Endothelial cell (in vitro differentiated cells): Measurements from ENCODE around the gene USH2A. TPM values are rescaled to one million over a fixed set of nuclear protein-coding genes. Genes with fewer than 3 reads are reported as not detected.

Experiments
- DNase-seq: peaks from one replicate; pipeline ENCODE4 v3.0.0; 2021; ENCODE audit warnings: low spot score
- H3K27ac Mint-ChIP-seq: one replicate; pipeline ENCODE4 v1.8.0; 2021; ENCODE audit warnings: mixed read lengths, inconsistent platforms; ENCODE audit not compliant: unreplicated experiment
- H3K27me3 Mint-ChIP-seq: one replicate; pipeline ENCODE4 v1.8.0; 2021; ENCODE audit warnings: mild to moderate bottlenecking, moderate library complexity, mixed read lengths, inconsistent platforms; ENCODE audit not compliant: unreplicated experiment
- H3K36me3 Mint-ChIP-seq: one replicate; pipeline ENCODE4 v1.8.0; 2021; ENCODE audit warnings: mild to moderate bottlenecking, low read depth, mixed read lengths, inconsistent platforms; ENCODE audit not compliant: unreplicated experiment
- H3K4me1 Mint-ChIP-seq: one replicate; pipeline ENCODE4 v1.8.0; 2021; ENCODE audit warnings: mild to moderate bottlenecking, mixed read lengths, inconsistent platforms; ENCODE audit not compliant: unreplicated experiment
- H3K4me3 Mint-ChIP-seq: one replicate; pipeline ENCODE4 v1.8.0; 2021; ENCODE audit warnings: mild to moderate bottlenecking, mixed read lengths, inconsistent platforms; ENCODE audit not compliant: unreplicated experiment
- H3K9me3 Mint-ChIP-seq: one replicate; pipeline ENCODE4 v1.8.0; 2021; ENCODE audit warnings: mixed read lengths, inconsistent platforms; ENCODE audit not compliant: unreplicated experiment
- total RNA-seq: library from RNA; stranded (reverse); fragmentation: NEBNext Ultra II Directional; extraction: Animal tissue kit (Norgen Biotek cat#: 25700); gene quantifications from one replicate; pipeline ENCODE4 v1.2.1, GENCODE V29; 2021; ENCODE audit not compliant: unreplicated experiment
- TF ChIP-seq, protein P1 (sequence below): fragments of 200-600 bp; sonication (generic); IDR thresholded peaks from one replicate; pipeline ENCODE4 v1.5.0; 2021; ENCODE audit warnings: antibody characterized with exemption; ENCODE audit not compliant: unreplicated experiment

The USH2A gene
- total RNA-seq, 1 donor from 2014 or later = not detected

DNA sequence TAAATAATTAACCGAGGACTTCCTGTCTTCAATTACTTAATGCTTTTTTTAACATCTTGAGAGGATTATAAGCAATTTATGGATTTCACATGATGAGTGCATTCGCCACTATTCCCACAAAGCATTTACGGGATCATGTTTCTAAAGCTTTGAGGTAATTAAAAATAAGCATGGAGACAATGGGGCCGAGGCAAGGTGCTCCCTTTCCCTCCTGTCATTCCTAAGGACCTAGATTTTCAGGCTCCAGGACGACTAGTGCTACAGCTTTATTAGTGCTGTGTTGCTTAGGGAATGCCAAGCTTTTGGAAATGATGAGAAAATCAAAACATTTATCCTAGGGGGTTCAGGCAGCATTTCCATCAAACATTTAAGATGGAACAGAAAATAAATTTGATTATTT, 646.9 kb downstream of the USH2A start:
- TF ChIP-seq, protein P1, sequence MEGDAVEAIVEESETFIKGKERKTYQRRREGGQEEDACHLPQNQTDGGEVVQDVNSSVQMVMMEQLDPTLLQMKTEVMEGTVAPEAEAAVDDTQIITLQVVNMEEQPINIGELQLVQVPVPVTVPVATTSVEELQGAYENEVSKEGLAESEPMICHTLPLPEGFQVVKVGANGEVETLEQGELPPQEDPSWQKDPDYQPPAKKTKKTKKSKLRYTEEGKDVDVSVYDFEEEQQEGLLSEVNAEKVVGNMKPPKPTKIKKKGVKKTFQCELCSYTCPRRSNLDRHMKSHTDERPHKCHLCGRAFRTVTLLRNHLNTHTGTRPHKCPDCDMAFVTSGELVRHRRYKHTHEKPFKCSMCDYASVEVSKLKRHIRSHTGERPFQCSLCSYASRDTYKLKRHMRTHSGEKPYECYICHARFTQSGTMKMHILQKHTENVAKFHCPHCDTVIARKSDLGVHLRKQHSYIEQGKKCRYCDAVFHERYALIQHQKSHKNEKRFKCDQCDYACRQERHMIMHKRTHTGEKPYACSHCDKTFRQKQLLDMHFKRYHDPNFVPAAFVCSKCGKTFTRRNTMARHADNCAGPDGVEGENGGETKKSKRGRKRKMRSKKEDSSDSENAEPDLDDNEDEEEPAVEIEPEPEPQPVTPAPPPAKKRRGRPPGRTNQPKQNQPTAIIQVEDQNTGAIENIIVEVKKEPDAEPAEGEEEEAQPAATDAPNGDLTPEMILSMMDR = no peak
- Mint-ChIP-seq H3K36me3 (no peaks in the 10 kb centered on the region), H3K4me3 (no peak overlapping the region), H3K27me3 (no peaks in the 10 kb centered on the region), H3K27ac (no peak overlapping the region), H3K4me1 (peaks cover 17% of the 10 kb centered on the region), H3K9me3 (no peaks in the 10 kb centered on the region)
- DNase-seq = no peak

DNA sequence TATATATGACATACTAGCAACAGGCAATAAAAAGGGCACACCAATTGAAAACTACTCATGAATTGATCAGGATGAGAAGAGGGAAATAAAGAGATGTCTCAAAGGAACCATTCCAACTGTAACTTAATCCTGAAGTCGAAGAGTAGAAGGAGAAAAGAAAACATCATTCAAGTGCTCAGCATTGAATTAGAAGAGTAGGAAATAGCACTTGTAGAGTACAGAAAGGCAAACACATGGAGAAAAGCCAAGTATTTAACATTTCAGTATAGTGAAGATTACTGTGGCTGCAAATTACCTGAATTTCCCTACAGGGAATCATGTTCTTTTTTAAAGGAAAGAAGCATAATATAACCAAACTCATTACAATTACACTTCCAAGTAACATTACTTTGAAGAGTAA, 651.1 kb downstream of the USH2A start:
- Mint-ChIP-seq H3K36me3 (no peaks in the 10 kb centered on the region), H3K27ac (no peak overlapping the region), H3K27me3 (no peaks in the 10 kb centered on the region), H3K4me1 (peaks cover 6% of the 10 kb centered on the region), H3K9me3 (no peaks in the 10 kb centered on the region), H3K4me3 (no peak overlapping the region)
- TF ChIP-seq, protein P1 = no peak
- DNase-seq = no peak

DNA sequence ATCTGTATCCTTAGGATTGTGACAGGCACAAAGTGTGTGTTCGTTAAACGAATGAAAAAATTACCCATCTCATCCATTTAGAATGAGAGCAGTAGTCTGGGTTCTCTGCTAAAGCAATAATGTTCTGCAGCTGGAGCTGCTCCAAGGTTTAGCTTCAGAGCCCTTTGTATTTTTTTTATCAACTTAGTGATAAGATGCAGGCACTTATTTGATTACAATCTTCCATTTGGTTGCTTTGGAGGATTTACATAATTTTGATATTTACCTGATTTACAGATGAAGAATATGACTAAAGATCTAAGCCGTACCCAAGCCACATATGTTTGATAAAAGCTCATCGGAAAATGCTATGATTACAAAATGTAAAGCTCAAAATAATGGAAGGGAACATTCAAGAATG, 654.9 kb downstream of the USH2A start:
- no peaks in the 10 kb centered on the region for H3K27me3 Mint-ChIP-seq
- H3K4me3 Mint-ChIP-seq = no peak overlapping the region
- H3K36me3 Mint-ChIP-seq = no peaks in the 10 kb centered on the region
- TF ChIP-seq, protein P1 = no peak
- H3K27ac Mint-ChIP-seq = no peak overlapping the region
- peaks cover 8% of the 10 kb centered on the region for H3K4me1 Mint-ChIP-seq
- DNase-seq = no peak
- no peaks in the 10 kb centered on the region for H3K9me3 Mint-ChIP-seq

DNA sequence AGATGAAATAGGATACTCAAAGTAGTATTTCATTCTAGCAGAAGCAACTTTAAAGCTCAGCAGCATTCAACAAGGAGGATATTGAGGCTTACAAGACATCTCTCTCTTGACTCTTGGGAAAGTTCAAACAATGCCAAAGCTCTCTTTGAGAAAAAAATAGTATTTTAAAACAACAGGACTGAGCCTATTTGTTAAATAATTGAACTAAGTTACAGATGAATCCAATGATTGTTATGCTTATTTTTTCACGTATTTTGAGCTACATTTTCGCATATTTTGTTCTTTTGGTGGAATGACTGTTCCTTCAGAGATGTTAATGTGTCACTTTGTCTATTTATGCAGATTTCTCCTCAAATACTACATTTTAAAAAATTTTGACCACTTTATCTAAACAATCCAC, 655.5 kb downstream of the USH2A start:
- no peak overlapping the region for H3K4me3 Mint-ChIP-seq
- DNase-seq = no peak
- H3K9me3 Mint-ChIP-seq = no peaks in the 10 kb centered on the region
- H3K36me3 Mint-ChIP-seq = no peaks in the 10 kb centered on the region
- peaks cover 11% of the 10 kb centered on the region for H3K4me1 Mint-ChIP-seq
- TF ChIP-seq, protein P1 = no peak
- H3K27ac Mint-ChIP-seq = no peak overlapping the region
- H3K27me3 Mint-ChIP-seq = no peaks in the 10 kb centered on the region

DNA sequence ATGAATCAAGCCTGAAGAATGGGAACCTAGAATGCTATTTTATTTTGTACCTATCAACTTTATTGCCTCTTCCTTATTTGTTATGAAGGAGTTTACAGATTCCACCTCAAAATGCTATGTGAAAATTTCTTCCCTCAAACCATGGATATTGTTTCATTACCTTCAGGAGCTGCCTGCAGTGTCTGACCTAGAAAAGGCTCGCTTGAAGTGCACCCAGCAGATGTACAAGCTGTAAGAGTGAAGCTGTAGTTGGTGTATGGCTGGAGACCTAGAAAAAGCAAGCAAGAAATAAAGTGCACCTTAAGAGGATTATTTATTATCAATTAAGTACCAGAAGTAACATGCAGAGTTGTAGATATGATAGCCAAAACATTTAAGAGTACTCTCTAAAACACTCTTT, 656.7 kb downstream of the USH2A start:
- no peak overlapping the region for H3K27ac Mint-ChIP-seq

More for the DNA sequence above, 656.7 kb downstream of the USH2A start:
- Mint-ChIP-seq H3K4me1 (peaks cover 11% of the 10 kb centered on the region), H3K27me3 (no peaks in the 10 kb centered on the region), H3K36me3 (no peaks in the 10 kb centered on the region), H3K9me3 (no peaks in the 10 kb centered on the region), H3K4me3 (no peak overlapping the region)
- no peak for DNase-seq
- TF ChIP-seq, protein P1 = no peak
